HL-60/S4 (cell line): ENCODE data around the gene SHTN1.

Experiments
- in situ Hi-C: fragments of 300-500 bp; cut with MboI; formaldehyde crosslinking; loops from 2 replicates; pipeline ENCODE4 v1.14.3; 2022; ENCODE audit warnings: low sequenced_read_pairs

Gene SHTN1

DNA sequence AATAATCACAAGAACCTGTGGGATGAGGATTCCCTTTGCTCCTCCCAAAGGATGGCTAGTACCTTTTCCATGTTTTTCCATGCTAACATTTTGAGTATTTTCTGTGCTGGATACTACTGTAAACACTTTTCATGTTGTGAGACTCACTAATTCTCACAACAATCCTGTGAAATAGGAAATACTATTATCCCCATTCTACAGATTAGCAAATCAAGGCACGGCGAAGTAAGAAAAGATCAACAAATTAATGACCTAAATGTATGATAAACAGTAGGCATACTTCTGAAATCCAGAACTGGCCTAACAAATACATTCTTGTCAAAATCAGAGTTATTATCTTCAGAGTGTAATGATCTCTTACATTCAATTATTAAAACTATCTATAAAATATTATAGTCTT lies 86.4 kb downstream of the SHTN1 start:
- in situ Hi-C loops: no loop called here

DNA sequence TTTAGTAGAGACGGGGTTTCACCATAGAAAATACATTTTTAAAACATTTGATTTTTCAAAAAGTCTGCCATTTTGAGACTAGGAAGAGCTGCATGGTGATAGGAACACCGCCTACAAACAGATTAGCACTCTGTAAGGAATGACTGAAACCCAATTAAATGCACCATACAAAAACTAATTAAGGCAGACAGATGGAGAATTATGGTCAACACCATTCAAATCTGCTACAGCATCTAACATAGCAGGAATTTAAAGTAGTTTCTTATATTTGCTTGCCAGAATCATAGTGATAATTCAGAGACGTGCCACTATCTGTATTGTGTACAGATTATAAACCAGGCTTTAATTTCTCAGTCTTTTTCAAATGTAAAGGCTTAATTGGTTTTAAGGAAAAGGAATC lies 87.5 kb downstream of the SHTN1 start:
- in situ Hi-C loops: no loop called here

DNA sequence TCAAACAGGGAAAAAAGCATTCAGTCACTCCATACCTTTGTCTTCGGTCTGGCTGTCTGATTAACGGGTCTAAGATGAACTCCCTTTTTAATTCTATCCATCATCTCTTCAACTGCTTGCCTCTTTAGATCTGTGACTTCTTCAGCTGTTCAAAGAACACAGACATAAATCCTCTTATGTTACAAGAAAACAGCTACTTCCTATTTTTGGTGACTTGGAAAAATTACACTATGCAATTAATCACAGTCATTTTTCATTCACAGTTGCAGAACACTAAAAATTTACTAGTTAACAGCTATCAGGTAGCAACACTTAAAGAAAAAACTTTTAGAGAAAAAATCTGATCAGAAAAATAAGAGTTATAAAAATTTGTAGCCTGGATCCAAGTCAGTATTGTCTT lies 89.6 kb downstream of the SHTN1 start:
- in situ Hi-C loops: no loop called here

DNA sequence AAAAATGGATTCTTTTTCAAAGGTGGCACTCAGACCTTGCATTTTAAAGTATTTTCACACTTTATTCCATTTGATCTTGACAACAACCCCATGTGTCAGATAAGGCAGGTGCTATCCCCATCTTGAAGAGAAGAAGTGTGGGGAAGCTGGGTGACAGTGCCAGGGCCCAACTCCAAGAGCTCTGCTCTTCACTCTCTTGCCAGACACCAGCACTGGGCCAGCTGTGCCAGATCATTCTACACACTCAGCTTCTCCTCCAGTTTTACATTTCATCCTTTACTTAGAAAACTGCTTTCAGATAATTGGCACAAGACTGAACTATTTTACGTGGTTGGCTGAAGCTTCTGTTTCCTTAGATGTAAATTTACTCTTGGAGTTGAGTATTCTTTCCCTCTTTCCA lies 91.3 kb downstream of the SHTN1 start:
- in situ Hi-C loops: no loop called here

DNA sequence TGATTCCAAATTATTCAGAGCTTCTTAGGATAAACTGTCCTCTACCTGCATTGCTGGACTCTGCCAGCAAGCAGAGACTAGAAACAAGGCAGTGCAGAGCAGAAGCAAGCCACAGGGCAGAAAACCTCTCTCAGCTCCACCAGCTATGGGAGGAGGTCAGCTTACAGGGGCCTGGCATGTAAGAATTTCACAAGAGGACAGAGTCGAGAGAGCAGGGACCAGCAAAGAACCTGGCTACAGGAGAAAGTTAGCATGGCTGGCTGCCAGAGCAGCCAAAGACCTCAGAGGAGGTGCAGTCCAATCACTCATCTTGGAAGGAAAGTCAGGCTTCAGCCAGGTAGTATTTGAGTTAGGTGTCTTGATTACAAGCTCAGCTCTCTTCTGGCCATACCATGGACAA lies 92.8 kb downstream of the SHTN1 start:
- in situ Hi-C loops: no loop called here

DNA sequence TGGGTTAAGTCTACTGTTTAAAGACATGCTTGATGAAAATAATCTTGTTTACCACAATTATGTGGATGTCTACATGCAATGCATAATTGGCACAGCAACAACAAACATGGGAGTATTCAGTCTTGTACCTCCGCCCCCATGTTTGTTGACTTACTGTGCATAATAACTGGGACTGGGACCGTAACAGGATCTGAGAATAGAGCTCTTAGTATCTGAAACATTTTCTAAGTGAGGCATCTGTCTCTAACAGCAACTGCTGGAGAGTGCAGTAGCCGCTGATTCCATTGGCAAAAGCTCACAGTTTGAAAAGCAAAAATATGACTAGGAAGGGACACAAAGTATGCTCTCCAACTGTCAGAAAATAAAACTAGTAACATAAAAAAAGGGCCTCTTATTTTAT lies 94.1 kb downstream of the SHTN1 start:
- in situ Hi-C loops: no loop called here

DNA sequence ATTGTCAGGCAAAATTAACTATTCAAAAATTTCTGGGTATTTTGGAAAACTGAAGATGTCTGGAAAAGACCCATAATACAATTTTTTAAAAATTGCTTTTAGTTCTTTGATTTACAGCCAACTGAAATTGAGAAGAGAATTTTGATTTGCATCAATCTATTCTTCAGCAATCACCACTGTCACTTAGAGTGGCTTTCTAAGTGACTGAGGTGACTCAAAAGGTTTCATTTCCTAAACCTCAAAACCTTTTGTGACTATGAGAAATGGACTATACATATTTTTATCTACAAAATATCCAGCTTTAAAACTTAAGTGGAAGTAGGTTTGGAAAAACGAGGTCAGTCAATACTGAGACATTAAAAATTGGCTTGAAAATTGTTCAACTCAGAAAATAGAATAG lies 95.7 kb downstream of the SHTN1 start:
- in situ Hi-C loops: no loop called here

DNA sequence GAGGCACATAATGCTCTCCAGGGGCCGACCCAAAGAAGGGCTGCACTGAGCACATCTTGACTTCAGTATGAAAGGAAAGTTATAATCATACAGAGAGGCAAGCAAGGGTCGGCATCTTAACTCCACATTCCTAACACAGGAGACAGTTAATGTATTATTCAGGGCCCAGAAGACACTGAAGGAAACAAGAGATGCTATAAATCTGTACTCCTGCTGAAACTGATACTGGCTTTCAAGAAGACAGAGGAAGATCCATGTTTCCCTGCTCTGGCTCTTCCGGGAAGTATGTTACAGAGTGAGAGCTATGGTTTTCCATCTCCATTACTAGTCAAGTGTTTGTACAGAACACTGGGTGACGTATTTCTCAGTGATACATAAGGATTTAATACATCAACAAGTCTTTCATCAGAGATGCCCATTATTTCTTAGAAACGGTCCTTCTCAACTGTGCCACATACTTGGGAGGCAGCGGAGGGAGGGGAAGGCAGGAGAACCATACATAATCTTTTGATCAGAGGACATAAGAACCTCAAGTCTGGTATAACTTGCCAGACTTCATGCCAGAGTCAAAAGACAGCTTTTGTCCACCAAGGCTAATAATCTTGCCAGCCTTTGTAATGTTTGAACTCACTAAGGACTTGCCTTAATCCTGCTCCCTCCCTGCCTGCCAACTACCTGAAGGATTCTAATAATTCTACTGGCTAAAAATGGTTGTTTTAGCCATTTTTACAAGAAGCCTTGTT lies 97.6 kb downstream of the SHTN1 start:
- in situ Hi-C loops: no loop called here

DNA sequence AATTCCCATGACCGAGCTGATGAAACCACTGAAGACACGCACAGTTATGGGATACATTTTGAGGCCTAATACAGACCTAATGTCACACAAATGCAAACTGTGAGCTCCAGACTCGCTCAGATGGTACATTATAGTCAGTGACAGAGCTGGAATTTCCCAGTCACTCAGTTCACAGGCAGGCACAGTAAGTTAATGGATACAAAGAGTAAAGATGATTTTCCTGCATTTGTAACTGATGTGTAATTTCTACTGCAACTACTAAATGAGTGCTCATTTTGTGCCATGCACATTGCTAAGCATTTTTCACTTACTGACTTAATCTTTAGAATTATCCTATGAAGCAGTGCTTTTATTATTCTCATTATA lies 99.2 kb downstream of the SHTN1 start:
- in situ Hi-C loops: no loop called here

DNA sequence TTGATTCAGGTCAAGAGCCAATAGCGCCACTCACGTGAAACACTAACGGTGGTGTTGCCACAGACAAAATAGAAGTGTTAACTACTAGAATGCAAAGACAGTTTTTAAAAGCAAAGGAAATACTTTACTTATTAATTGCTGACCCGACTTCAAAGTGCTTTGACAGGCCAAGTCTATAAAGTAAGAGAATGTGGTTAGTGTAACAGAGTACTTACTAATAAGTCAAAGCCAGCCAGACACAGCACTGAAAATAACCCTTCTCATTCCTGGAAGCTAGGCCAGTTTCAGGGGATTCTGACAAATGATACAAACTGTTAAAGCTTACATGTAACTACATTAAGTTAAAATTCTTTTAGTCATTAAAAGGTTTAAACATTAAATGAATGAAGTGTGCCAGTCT lies 105.4 kb downstream of the SHTN1 start:
- in situ Hi-C loops: no loop called here

DNA sequence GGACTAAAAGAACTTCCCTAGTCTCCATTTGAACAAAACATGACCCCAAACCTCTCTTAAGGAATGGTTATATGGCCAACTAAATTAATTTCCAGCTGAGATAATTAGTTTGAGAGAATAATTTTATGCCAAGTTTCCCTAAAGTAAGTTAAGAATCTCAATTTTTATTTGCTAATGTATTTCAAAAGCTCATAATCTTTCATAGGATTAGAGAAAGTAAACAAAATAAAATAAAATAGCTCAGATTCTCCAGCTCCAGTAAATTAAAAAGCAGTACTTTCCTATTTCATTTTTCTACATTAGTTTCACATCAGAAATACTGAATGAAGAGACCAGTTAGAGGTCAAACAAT lies 111.3 kb downstream of the SHTN1 start:
- in situ Hi-C loops: no loop called here

DNA sequence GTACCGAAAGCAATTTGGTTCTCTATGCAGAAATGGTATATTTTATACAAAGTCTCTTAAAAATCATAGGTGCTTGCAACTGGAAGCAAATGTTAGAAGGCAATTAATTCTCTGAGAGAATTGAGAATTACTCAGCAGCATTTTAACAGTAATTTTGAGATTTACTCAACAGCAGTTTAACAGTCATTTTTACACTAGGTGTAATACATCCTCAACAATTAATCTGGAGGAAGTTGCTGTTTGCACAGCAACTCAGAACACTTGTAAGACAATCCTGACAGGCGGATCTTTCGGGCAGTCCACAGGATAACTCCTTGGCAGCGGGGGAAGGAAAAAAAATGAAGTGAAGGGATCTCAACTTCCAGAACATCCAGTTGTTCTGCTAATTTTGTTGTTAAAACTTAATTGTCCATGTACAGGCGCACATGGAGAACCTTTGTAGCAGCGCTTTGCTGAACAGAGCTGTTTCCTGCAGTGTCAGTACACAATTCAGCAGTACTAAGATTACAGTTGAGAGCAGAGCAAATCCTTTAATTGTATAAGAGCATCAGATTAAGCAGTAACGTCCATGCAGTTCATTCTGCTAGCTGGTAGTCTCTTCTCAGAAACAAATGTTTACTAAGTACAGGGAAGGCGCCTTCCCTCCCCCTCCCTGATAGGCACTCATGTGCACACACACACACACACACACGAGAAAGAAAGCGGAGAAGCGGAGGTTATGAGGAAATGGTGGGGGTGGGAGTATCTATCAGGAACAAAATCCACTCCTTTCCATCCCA lies 111.9 kb downstream of the SHTN1 start:
- in situ Hi-C loops: no loop called here

DNA sequence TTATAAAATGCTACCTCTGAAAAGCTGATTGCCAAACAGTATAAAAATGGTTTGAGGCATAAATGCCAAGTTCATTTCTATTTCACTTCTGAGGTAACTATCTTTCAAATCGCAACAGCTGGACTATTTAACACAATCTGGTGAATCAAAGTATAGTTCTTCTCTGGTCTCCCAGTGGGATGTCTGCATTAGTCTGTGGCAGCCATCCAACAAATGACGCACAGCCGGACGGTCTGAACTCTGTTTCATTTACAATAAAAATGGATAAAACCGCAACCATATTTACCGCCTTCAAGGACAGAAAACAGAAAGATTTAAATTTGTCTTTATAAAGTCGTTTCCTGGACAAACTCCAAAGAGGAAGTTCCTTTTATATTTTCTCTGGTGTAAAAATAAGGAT lies 113.8 kb downstream of the SHTN1 start:
- in situ Hi-C loops: no loop called here

DNA sequence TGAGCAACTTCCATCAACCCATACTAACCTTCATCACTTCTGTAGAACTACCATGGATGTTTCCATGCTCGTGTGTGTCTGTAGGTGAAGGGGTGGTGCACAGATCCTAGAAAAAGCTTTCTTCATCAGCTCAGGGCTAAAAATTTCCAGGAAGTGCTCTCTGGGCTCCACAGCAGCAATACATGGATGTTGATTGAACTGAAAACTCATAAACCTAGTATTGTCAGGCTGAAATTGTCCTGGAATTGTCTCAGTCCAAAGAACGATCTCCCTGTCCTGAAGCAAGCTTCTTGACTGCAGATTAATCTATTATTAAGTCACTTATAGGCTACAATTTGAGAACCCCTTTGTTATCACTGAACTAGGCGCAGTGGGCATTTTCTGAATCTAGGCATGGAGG lies 115.9 kb downstream of the SHTN1 start:
- in situ Hi-C loops: no loop called here

DNA sequence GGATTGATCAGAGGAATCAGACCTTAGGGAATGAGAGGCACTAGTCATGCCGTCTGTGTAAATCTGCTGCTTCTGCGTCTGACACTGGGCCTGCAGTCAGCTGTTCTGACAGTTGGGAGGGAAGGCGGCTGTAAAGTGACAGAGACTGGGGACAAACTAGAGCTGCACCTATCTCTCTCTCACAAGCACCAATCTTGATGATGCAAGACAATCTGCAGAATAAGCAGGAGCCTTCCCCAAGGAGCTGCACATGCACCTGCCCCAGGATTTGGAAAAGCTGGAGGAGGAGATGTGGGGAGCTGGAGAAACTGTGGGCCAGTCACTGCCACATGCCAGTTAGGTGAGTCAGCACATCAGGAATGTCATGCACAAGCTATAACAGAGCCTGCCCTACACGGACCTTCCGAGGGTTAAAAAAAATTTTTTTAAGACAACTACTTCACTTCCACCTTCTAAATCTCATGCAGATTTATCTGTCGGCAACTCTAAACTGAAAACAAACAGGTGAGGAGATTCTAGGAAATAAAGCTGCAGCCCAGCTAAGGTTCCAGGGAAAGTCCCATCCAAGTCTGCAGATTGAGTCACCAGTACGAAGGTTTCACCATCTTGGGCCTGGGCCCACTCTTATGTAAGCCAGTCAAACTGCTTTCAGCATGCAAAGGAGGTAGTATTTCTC lies 116.5 kb downstream of the SHTN1 start:
- in situ Hi-C loops: no loop called here

DNA sequence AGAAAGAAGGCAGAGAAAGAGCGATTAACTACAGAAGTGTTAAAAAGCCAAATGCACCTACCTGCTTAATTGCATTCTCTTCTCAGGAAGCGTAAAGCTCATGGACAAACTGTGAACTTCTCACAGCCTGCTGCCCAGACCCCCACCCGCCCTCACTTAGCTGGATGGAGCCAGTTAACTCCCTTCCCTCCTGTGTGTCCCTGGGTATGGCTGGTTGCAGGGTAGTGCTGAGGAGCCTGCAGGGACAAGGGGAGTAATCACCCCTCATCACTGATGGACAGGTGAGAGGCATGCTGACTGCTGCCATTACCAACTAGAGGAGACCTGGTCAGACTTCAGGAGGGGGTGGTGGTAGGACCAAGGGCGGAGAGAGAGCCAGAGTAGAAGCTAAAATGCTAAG lies 118.2 kb downstream of the SHTN1 start:
- in situ Hi-C loops: no loop called here

DNA sequence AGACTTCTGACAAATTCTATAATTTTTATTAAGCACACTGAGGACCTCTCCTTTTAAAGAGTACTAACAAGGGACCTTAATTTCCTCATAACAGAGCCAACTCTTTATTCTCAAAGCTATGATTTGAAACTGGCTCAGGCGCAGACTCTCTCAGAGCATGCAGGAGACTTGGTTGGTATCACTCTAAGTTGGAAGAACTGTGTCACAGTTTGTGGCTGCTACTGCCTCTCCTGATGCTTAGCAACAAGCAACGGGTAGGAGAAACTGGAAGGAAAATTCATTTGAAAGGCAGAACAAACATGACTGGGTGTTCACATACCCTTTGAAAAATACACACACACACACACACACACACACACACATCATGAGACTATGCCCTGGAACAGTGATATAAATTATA lies 122.3 kb downstream of the SHTN1 start:
- in situ Hi-C loops: no loop called here

DNA sequence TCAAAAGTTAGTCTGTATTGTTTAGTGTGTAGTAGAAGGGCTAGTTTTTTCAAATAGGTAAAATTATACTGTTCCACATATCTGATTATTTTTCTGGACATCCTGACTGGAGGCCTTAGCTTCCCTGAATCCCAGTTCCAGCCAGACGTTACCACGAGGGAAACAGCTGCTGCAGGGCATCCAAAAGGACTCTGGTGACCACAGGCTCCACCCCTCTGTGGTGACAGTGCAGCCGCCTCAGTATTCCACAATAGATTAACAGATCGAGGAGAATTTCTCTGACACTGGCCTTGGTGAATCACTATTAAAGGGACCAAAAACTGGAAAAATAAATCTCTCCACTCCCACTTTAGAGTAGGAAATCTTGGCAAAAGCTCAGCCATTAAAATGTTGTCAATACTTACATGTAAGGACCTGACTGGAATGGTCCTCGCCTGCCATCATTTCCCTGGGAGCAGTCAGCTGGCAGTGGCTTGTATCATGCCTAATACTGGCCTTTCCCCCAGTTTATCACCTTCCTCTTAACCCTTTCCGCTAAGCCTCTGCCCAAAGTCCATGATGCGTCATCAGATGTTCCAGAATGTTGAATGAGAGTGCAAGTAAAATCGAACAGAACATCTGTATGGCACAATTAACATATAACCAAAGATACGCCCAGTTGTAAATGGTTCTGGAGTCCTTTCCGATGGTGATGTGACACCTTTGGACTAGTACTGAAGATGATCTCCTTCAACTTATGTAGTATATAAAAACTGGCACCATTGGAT lies 124.1 kb downstream of the SHTN1 start:
- in situ Hi-C loops: no loop called here

DNA sequence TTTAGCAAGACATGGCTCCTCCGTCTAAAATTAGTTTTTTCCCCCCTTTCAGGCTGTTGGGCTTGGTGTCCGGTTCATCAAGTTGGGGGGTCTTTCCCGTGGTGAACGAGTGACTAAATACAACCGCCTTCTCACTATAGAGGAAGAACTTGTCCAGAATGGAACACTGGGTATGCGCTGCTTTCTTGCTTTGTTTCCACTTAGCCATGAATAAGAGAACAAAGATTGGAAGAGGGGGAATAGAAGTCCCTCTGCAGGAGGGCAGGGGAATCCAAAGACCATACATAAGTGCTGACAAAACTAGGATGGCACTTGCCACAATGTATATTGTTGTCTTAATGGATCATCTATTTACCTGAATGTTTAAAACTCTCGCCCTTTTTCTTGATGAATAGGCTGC lies 125.2 kb downstream of the SHTN1 start:
- in situ Hi-C loops: no loop called here

DNA sequence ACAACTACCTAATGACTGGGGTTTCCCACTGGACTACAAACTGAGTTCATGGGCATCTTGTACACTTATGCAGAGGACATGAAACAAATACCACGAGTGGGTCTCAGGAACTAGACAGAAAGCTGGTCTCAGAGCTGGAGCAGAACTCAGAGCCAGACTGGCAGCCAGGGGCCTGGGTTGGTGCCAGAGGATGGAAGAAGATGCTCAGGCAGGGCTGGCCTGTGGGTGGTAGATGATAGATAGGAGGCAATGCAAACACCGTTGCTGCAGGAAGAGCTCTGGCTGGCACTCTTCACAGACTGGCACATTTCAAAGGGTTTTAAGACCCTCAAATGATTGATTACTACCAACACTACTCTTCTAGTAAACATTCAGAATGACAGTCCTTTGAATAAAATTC lies 126.9 kb downstream of the SHTN1 start:
- in situ Hi-C loops: no loop called here

DNA sequence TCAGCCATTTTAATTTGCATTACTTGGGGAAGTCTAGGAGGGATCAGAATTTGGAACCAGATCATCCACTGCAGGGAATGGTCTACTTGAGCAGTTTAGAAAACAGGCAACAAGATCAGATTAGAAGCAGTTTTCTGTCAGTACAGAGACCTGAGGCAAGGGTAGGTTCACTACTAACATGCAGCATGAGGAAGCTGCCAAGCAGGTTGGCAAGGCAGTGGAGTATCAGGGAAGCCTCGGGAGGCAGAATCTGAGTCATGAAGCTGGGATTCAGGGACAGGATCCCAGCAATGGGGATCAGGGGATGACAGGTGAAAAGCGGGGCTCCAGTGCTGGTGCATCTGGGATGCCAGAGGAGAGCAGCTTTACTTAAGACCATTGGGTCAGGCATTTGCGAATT lies 127.6 kb downstream of the SHTN1 start:
- in situ Hi-C loops: no loop called here

DNA sequence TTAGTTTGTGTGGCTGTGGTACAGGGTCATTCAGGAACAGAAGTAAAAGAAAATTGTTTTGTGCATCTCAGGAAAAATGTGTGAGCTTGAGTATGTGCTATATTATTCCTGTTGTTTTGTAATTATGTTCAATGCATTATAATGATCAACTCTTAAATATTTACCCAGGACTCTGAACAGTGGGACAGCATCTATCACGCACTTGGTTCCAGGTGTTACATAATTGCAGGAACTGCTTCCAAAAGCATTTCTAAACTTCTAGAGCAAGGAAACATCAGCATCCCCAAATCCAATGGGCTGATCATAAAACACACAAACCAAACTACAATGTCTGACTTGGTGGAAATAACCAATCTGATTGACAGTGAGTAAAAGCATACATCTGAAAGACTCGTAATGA lies 129.1 kb downstream of the SHTN1 start:
- in situ Hi-C loops: no loop called here
